ENCODE data around the gene SAV1.

Gene SAV1

DNA sequence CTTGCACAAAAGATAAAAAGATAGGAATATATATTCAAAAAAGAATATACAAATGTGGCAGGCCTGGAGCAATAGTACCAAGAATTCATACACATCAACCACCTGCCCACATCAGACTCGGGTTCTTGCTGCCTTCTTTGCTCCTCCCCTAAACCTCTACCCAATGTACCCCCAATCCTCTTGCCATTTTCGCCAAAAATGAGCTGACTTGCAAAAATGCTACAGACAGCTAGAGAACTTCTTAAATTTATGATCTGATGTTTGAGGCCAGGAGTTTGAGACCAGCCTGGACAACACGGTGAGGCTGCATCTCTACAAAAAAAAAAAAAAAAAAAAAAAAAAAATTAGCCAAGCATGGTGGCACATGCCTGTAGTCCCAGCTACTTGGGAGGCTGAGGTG is 42.9 kb upstream of the SAV1 start:
- no peak overlapping the region for H3K9ac ChIP-seq (ENCODE audit: low read depth, low read length)
- no peaks in the 10 kb centered on the region for H3K79me2 ChIP-seq (ENCODE audit: insufficient read depth, low read length)
- no peaks in the 10 kb centered on the region for H3K4me1 ChIP-seq (ENCODE audit: insufficient read depth, low read length)
- ATAC-seq (ENCODE audit: insufficient read depth, low read depth) = no peak
- no peak overlapping the region for H2AFZ ChIP-seq (ENCODE audit: low read depth, low read length)
- no peak overlapping the region for H3K4me2 ChIP-seq (ENCODE audit: insufficient read depth, low read length)
- no peak for DNase-seq
- H3K9me3 ChIP-seq (ENCODE audit: insufficient read depth, low read length, severe bottlenecking) = no peaks in the 10 kb centered on the region
- no peaks in the 10 kb centered on the region for H3K36me3 ChIP-seq (ENCODE audit: insufficient read depth, low read length)
- H3K27me3 ChIP-seq (ENCODE audit: insufficient read depth, low read length, poor library complexity) = no peaks in the 10 kb centered on the region
- H4K20me1 ChIP-seq (ENCODE audit: insufficient read depth, low read length) = no peaks in the 10 kb centered on the region
- H3K27ac ChIP-seq (ENCODE audit: low read length) = no peak overlapping the region
- no peak overlapping the region for H3K4me3 ChIP-seq (ENCODE audit: low read depth in 1 of 2, low read length in 2 of 2)
- TF ChIP-seq, protein P1, sequence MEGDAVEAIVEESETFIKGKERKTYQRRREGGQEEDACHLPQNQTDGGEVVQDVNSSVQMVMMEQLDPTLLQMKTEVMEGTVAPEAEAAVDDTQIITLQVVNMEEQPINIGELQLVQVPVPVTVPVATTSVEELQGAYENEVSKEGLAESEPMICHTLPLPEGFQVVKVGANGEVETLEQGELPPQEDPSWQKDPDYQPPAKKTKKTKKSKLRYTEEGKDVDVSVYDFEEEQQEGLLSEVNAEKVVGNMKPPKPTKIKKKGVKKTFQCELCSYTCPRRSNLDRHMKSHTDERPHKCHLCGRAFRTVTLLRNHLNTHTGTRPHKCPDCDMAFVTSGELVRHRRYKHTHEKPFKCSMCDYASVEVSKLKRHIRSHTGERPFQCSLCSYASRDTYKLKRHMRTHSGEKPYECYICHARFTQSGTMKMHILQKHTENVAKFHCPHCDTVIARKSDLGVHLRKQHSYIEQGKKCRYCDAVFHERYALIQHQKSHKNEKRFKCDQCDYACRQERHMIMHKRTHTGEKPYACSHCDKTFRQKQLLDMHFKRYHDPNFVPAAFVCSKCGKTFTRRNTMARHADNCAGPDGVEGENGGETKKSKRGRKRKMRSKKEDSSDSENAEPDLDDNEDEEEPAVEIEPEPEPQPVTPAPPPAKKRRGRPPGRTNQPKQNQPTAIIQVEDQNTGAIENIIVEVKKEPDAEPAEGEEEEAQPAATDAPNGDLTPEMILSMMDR (IDR thresholded peaks at IDR 0.05; ENCODE audit: borderline replicate concordance, extremely low read depth, low read length, poor library complexity, severe bottlenecking) = no peak
- TF ChIP-seq EZH2 (IDR thresholded peaks at IDR 0.05; ENCODE audit: borderline replicate concordance, low read depth, low read length, severe bottlenecking) = no peak

DNA sequence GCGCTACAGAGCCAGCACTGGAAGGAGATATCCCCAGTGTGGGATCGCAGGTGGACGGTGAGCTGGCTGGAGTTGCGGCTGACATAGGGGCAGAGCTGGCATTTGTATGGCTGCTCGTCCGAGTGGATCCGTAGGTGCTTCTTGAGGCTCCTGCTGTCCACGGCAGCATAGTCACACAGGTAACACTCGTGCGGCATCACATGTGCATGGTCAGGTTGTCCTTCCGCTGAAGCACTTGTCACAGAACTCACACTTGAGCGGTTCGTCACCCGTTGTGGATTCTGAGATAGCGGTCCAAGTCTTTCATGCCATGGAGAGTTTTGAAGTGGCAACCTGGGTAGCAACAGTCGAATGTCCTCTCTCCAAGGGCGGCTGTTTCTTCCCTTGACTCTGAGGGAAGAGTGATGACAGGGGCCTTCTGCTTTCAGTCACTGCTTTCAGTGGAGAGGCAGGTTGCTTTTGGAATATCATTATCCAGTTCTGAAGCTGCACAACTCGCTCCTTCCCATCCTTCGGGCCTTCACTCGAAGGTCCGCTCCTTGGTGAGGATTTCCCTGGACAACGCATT is 37.0 kb upstream of the SAV1 start:
- no peak overlapping the region for H3K4me2 ChIP-seq (ENCODE audit: insufficient read depth, low read length)
- no peak for DNase-seq
- TF ChIP-seq, protein P1 (IDR thresholded peaks at IDR 0.05; ENCODE audit: borderline replicate concordance, extremely low read depth, low read length, poor library complexity, severe bottlenecking) = no peak
- no peak for TF ChIP-seq EZH2 (IDR thresholded peaks at IDR 0.05; ENCODE audit: borderline replicate concordance, low read depth, low read length, severe bottlenecking)
- no peak overlapping the region for H3K27ac ChIP-seq (ENCODE audit: low read length)
- H2AFZ ChIP-seq (ENCODE audit: low read depth, low read length) = no peak overlapping the region
- ATAC-seq (ENCODE audit: insufficient read depth, low read depth) = no peak
- H3K27me3 ChIP-seq (ENCODE audit: insufficient read depth, low read length, poor library complexity) = no peaks in the 10 kb centered on the region
- H3K9ac ChIP-seq (ENCODE audit: low read depth, low read length) = no peak overlapping the region
- no peaks in the 10 kb centered on the region for H3K36me3 ChIP-seq (ENCODE audit: insufficient read depth, low read length)
- H3K4me1 ChIP-seq (ENCODE audit: insufficient read depth, low read length) = no peaks in the 10 kb centered on the region
- no peaks in the 10 kb centered on the region for H3K79me2 ChIP-seq (ENCODE audit: insufficient read depth, low read length)
- no peaks in the 10 kb centered on the region; the same call in 1 of the 2 replicates for H4K20me1 ChIP-seq (ENCODE audit: insufficient read depth, low read length)
- no peak overlapping the region for H3K4me3 ChIP-seq (ENCODE audit: low read depth in 1 of 2, low read length in 2 of 2)
- no peaks in the 10 kb centered on the region for H3K9me3 ChIP-seq (ENCODE audit: insufficient read depth, low read length, severe bottlenecking)

DNA sequence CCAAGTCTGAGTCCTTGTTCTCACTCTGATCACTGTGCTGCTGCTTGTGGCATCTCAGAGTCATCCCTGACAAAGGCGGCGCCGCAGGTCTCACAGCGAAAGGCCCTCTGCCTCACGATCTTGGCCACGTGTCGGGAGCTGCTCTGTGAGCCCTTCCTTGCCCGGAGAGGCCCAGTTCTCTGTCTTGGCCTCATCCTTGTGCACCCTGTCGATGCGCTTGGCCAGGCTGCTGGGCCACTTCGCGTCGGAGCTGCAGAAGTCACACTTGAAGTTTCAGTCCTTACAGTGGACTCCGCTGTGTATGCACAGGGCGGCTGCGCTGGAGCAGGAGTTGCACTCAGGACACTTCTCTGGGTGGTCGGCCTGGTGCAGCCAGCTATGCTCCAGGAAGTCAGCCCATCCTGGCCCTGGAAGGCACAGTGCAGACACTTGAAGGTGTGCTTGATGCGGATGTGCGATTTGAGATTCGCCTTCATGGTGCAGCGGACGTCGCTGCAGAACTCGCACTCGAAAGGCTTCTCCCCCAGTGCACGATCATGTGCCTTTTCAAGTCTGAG is 36.4 kb upstream of the SAV1 start:
- Histone ChIP-seq H3K27ac (ENCODE audit: low read length) (no peak overlapping the region), H3K9ac (ENCODE audit: low read depth, low read length) (no peak overlapping the region), H3K4me3 (ENCODE audit: low read depth in 1 of 2, low read length in 2 of 2) (no peak overlapping the region), H3K79me2 (ENCODE audit: insufficient read depth, low read length) (no peaks in the 10 kb centered on the region), H3K27me3 (ENCODE audit: insufficient read depth, low read length, poor library complexity) (no peaks in the 10 kb centered on the region), H2AFZ (ENCODE audit: low read depth, low read length) (no peak overlapping the region), H3K4me1 (ENCODE audit: insufficient read depth, low read length) (no peaks in the 10 kb centered on the region), H3K9me3 (ENCODE audit: insufficient read depth, low read length, severe bottlenecking) (no peaks in the 10 kb centered on the region), H3K36me3 (ENCODE audit: insufficient read depth, low read length) (no peaks in the 10 kb centered on the region), H4K20me1 (ENCODE audit: insufficient read depth, low read length) (no peaks in the 10 kb centered on the region; the same call in 1 of the 2 replicates), H3K4me2 (ENCODE audit: insufficient read depth, low read length) (no peak overlapping the region)
- TF ChIP-seq EZH2 (IDR thresholded peaks at IDR 0.05; ENCODE audit: borderline replicate concordance, low read depth, low read length, severe bottlenecking) = no peak
- TF ChIP-seq, protein P1 (IDR thresholded peaks at IDR 0.05; ENCODE audit: borderline replicate concordance, extremely low read depth, low read length, poor library complexity, severe bottlenecking) = no peak
- DNase-seq (no peak), ATAC-seq (ENCODE audit: insufficient read depth, low read depth) (no peak)

All from DND-41 (cell line).